ENCODE results near the gene FOXN3. TPM values are rescaled to one million over a fixed set of nuclear protein-coding genes. Genes with fewer than 3 reads are reported as not detected.

The FOXN3 gene
- polyA plus RNA-seq, 3 donors = 38.7 to 57.4 (median 42.0) TPM

- Histone ChIP-seq H3K27ac (ENCODE audit: low read depth in 1 of 2, low read length in 2 of 2) (peak overlapping the region in 1 of 2 donors; percentile 36), H2AFZ (ENCODE audit: insufficient read depth, low read depth, low read length, poor library complexity, severe bottlenecking) (no peak overlapping the region), H4K20me1 (ENCODE audit: insufficient read depth, low read length) (peaks cover 96% of the 10 kb centered on the region), H3K36me3 (replicated peaks in 1 of 2; ENCODE audit: control insufficient read depth in 1 of 2, insufficient read depth in 2 of 2, low read length in 2 of 2) (peaks cover 23 to 60% of the 10 kb centered on the region in 2 donors), H3K27me3 (ENCODE audit: control insufficient read depth in 2 of 2, insufficient read depth in 2 of 2, low read length in 2 of 2) (no peaks in the 10 kb centered on the region), H3K4me2 (replicated peaks; ENCODE audit: extremely low read depth, low read length, poor library complexity, severe bottlenecking) (no peak overlapping the region), H3K9ac (ENCODE audit: insufficient read depth, low read length, poor library complexity, severe bottlenecking) (no peak overlapping the region), H3K79me2 (ENCODE audit: insufficient read depth, low read length) (peaks cover 100% of the 10 kb centered on the region), H3K9me3 (replicated peaks in 1 of 2; ENCODE audit: control insufficient read depth in 1 of 2, insufficient read depth in 1 of 2, low read length in 2 of 2) (no peaks in the 10 kb centered on the region), H3K4me3 (replicated peaks in 1 of 3; ENCODE audit: low read depth in 2 of 3, low read length in 3 of 3) (no peak overlapping the region), H3K4me1 (ENCODE audit: control insufficient read depth in 1 of 2, insufficient read depth in 2 of 2, low read length in 2 of 2) (peaks cover 28 to 48% of the 10 kb centered on the region in 2 donors)
- Mint-ChIP-seq H3K27ac (peak overlapping the region in 1 of 7 donors; percentile 77), H3K4me1 (peaks cover 47% of the 10 kb centered on the region), H3K4me3 (no peak overlapping the region), H3K36me3 (peaks cover 54 to 71% of the 10 kb centered on the region in 2 donors), H3K9me3 (peaks cover 0 to 2% (median 0%) of the 10 kb centered on the region in 7 donors), H3K27me3 (ENCODE audit: low read depth in 3 of 3) (no peaks in the 10 kb centered on the region)
- no peak for DNase-seq
- 87% methylated on average over 9 of the region's 14 CpGs for WGBS (ENCODE audit: insufficient coverage)
- intact Hi-C loops (cut with micrococcal nuclease) = no loop called here
- no peak for TF ChIP-seq CTCF (IDR thresholded peaks at IDR 0.05)
Observed at GRCh38 chr14:89408907-89409700, 7.9 kb downstream of the FOXN3 start.

- TF ChIP-seq CTCF (IDR thresholded peaks at IDR 0.05) = no peak
- intact Hi-C loops (cut with micrococcal nuclease) = no loop called here
- Histone ChIP-seq H3K9ac (ENCODE audit: insufficient read depth, low read length, poor library complexity, severe bottlenecking) (no peak overlapping the region), H3K4me3 (replicated peaks in 1 of 3; ENCODE audit: low read depth in 2 of 3, low read length in 3 of 3) (no peak overlapping the region), H3K4me2 (replicated peaks; ENCODE audit: extremely low read depth, low read length, poor library complexity, severe bottlenecking) (no peak overlapping the region), H4K20me1 (ENCODE audit: insufficient read depth, low read length) (peaks cover 97% of the 10 kb centered on the region), H3K36me3 (replicated peaks in 1 of 2; ENCODE audit: control insufficient read depth in 1 of 2, insufficient read depth in 2 of 2, low read length in 2 of 2) (peaks cover 26 to 70% of the 10 kb centered on the region in 2 donors), H3K9me3 (replicated peaks in 1 of 2; ENCODE audit: control insufficient read depth in 1 of 2, insufficient read depth in 1 of 2, low read length in 2 of 2) (no peaks in the 10 kb centered on the region), H3K4me1 (ENCODE audit: control insufficient read depth in 1 of 2, insufficient read depth in 2 of 2, low read length in 2 of 2) (peaks cover 25 to 41% of the 10 kb centered on the region in 2 donors), H3K79me2 (ENCODE audit: insufficient read depth, low read length) (peaks cover 100% of the 10 kb centered on the region), H2AFZ (ENCODE audit: insufficient read depth, low read depth, low read length, poor library complexity, severe bottlenecking) (no peak overlapping the region), H3K27ac (ENCODE audit: low read depth in 1 of 2, low read length in 2 of 2) (peak overlapping the region in 1 of 2 donors; percentile 46), H3K27me3 (ENCODE audit: control insufficient read depth in 2 of 2, insufficient read depth in 2 of 2, low read length in 2 of 2) (no peaks in the 10 kb centered on the region)
- Mint-ChIP-seq H3K9me3 (peaks cover 0 to 2% (median 0%) of the 10 kb centered on the region in 7 donors), H3K27ac (peak overlapping the region in 4 of 7 donors; percentile 46 to 73 (median 57)), H3K4me1 (peaks cover 41% of the 10 kb centered on the region), H3K27me3 (ENCODE audit: low read depth in 3 of 3) (no peaks in the 10 kb centered on the region), H3K36me3 (peaks cover 60 to 76% of the 10 kb centered on the region in 2 donors), H3K4me3 (no peak overlapping the region)
- WGBS (ENCODE audit: insufficient coverage) = 100% methylated on average over 1 of the region's 4 CpGs
- DNase-seq = no peak
Observed at GRCh38 chr14:89407856-89408255, 9.2 kb downstream of the FOXN3 start.

Measured in CD14-positive monocyte (primary cell).